ENCODE data around the gene USP15.

GRCh38 chr12:62396750-62397149, 136.5 kb downstream of the USP15 start:
- TF ChIP-seq SMC3 (IDR thresholded peaks at IDR 0.05; ENCODE audit: low read depth, low read length) (no peak), CTCF (conservative IDR thresholded peaks at IDR 0.05; ENCODE audit: low read depth, low read length) (no peak), POLR2A (IDR thresholded peaks at IDR 0.05; ENCODE audit: low read depth, low read length) (no peak)
- TF ChIP-seq, protein P1, sequence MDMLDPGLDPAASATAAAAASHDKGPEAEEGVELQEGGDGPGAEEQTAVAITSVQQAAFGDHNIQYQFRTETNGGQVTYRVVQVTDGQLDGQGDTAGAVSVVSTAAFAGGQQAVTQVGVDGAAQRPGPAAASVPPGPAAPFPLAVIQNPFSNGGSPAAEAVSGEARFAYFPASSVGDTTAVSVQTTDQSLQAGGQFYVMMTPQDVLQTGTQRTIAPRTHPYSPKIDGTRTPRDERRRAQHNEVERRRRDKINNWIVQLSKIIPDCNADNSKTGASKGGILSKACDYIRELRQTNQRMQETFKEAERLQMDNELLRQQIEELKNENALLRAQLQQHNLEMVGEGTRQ (IDR thresholded peaks at IDR 0.05; ENCODE audit: low read depth, low read length): no peak

Measured in IMR-90 (cell line).